GM21367 (cell line): ENCODE results near the gene UBP1.
"Not testable (repeated sequence)": the region's sequence is repeated elsewhere in the genome, so short reads cannot be mapped to it uniquely, and the experiment has no call there.

Source experiments
- ATAC-seq: cut with Tn5 transposase; IDR thresholded peaks from one replicate; pipeline ENCODE4 v1.9.1; 2021; ENCODE audit not compliant: unreplicated experiment

The UBP1 gene

GRCh38 chr3:33437556-33438283 lies 2.5 kb downstream of the UBP1 start:
- ATAC-seq = no peak

- ATAC-seq = no peak
Observed at GRCh38 chr3:33433843-33434242, 6.4 kb downstream of the UBP1 start.

- ATAC-seq = no peak
Observed at GRCh38 chr3:33430571-33430970, 9.6 kb downstream of the UBP1 start.

GRCh38 chr3:33430061-33430460 lies 10.1 kb downstream of the UBP1 start:
- ATAC-seq = no peak

GRCh38 chr3:33429306-33429705 lies 10.9 kb downstream of the UBP1 start:
- not testable (repeated sequence) for ATAC-seq

GRCh38 chr3:33428734-33429133 lies 11.5 kb downstream of the UBP1 start:
- ATAC-seq = no peak

GRCh38 chr3:33426630-33427317 lies 13.4 kb downstream of the UBP1 start:
- no peak for ATAC-seq

GRCh38 chr3:33426068-33426467 lies 14.1 kb downstream of the UBP1 start:
- ATAC-seq = no peak

GRCh38 chr3:33425453-33425852 lies 14.8 kb downstream of the UBP1 start:
- ATAC-seq = no peak

- ATAC-seq = no peak
Observed at GRCh38 chr3:33424606-33425452, 15.4 kb downstream of the UBP1 start.

- no peak for ATAC-seq
Observed at GRCh38 chr3:33420966-33421365, 19.2 kb downstream of the UBP1 start.

- peak; percentile 63 for ATAC-seq
Observed at GRCh38 chr3:33419948-33420347, 20.3 kb downstream of the UBP1 start.

GRCh38 chr3:33417066-33417673 lies 23.0 kb downstream of the UBP1 start:
- ATAC-seq = no peak

GRCh38 chr3:33410816-33411215 lies 29.4 kb downstream of the UBP1 start:
- ATAC-seq = not testable (repeated sequence)

GRCh38 chr3:33403756-33404155 lies 36.4 kb downstream of the UBP1 start:
- ATAC-seq = no peak

GRCh38 chr3:33402936-33403335 lies 37.3 kb downstream of the UBP1 start:
- ATAC-seq = no peak

- ATAC-seq = no peak
Observed at GRCh38 chr3:33401781-33402180, 38.4 kb downstream of the UBP1 start.

- no peak for ATAC-seq
Observed at GRCh38 chr3:33398410-33398809, 41.8 kb downstream of the UBP1 start.

GRCh38 chr3:33395900-33396299 lies 44.3 kb downstream of the UBP1 start:
- ATAC-seq = no peak

- no peak for ATAC-seq
Observed at GRCh38 chr3:33394403-33395054, 45.7 kb downstream of the UBP1 start.

- no peak for ATAC-seq
Observed at GRCh38 chr3:33392703-33393125, 47.5 kb downstream of the UBP1 start.
